Astrocyte (in vitro differentiated cells and primary cell): ENCODE results near the gene NSF. TPM values are rescaled to one million over a fixed set of nuclear protein-coding genes. Genes with fewer than 3 reads are reported as not detected.
"Not testable (repeated sequence)": the region's sequence is repeated elsewhere in the genome, so short reads cannot be mapped to it uniquely, and the experiment has no call there.

Experiments
- DNase-seq: peaks from one replicate; pipeline ENCODE4 v3.0.0-alpha.2; 2010; ENCODE audit warnings: low read depth
- FAIRE-seq: peaks from 2 replicates; lab custom pipeline; 2011; peaks lifted over from hg19 to GRCh38; lab: Jason Lieb, UNC
- H2AFZ ChIP-seq: 2 replicates; pipeline ENCODE4 v1.6.0; 2012; ENCODE audit warnings: low read depth, low read length, inconsistent platforms
- H3K27ac ChIP-seq: 2 replicates; pipeline ENCODE4 v1.5.1; 2011; ENCODE audit warnings: low read depth, low read length, inconsistent platforms
- H3K27me3 ChIP-seq: 2 replicates; pipeline ENCODE4 v1.6.0; 2011; ENCODE audit warnings: low read length, inconsistent platforms; ENCODE audit not compliant: insufficient read depth
- H3K36me3 ChIP-seq: 2 replicates; pipeline ENCODE4 v1.5.1; 2011; ENCODE audit warnings: low read length, inconsistent platforms; ENCODE audit not compliant: insufficient read depth
- H3K4me1 ChIP-seq: 2 replicates; pipeline ENCODE4 v1.5.1; 2011; ENCODE audit warnings: low read length, inconsistent platforms; ENCODE audit not compliant: insufficient read depth
- H3K4me2 ChIP-seq: 2 replicates; pipeline ENCODE4 v1.6.0; 2012; ENCODE audit warnings: low read length, inconsistent platforms
- H3K4me3 ChIP-seq: 2 replicates; pipeline ENCODE4 v1.5.1; 2011; ENCODE audit warnings: low read depth, mild to moderate bottlenecking, low read length, inconsistent platforms; ENCODE audit not compliant: insufficient read depth
- H3K79me2 ChIP-seq: 2 replicates; pipeline ENCODE4 v1.6.0; 2012; ENCODE audit warnings: mild to moderate bottlenecking, low read length, inconsistent platforms; ENCODE audit not compliant: insufficient read depth
- H3K9ac ChIP-seq: 2 replicates; pipeline ENCODE4 v1.6.0; 2012; ENCODE audit warnings: mild to moderate bottlenecking, low read length, inconsistent platforms
- H3K9me3 ChIP-seq: 2 replicates; pipeline ENCODE4 v1.5.1; 2012; ENCODE audit warnings: low read depth, mild to moderate bottlenecking, low read length, inconsistent platforms; ENCODE audit not compliant: insufficient read depth
- H4K20me1 ChIP-seq: 2 replicates; pipeline ENCODE4 v1.6.0; 2012; ENCODE audit warnings: low read length, inconsistent platforms; ENCODE audit not compliant: insufficient read depth
- H3K27ac Mint-ChIP-seq: one replicate; pipeline ENCODE4 v1.8.0; 2021; ENCODE audit warnings: mild to moderate bottlenecking, mixed read lengths; ENCODE audit not compliant: unreplicated experiment
- H3K27me3 Mint-ChIP-seq: one replicate; pipeline ENCODE4 v1.8.0; 2021; ENCODE audit warnings: low read depth, mixed read lengths; ENCODE audit not compliant: unreplicated experiment
- H3K36me3 Mint-ChIP-seq: one replicate; pipeline ENCODE4 v1.8.0; 2021; ENCODE audit warnings: low read depth, mixed read lengths; ENCODE audit not compliant: unreplicated experiment
- H3K4me1 Mint-ChIP-seq: one replicate; pipeline ENCODE4 v1.8.0; 2021; ENCODE audit warnings: low read depth, mixed read lengths; ENCODE audit not compliant: unreplicated experiment
- H3K4me3 Mint-ChIP-seq: one replicate; pipeline ENCODE4 v1.8.0; 2021; ENCODE audit warnings: mild to moderate bottlenecking, moderate library complexity, mixed read lengths; ENCODE audit not compliant: unreplicated experiment
- H3K9me3 Mint-ChIP-seq: one replicate; pipeline ENCODE4 v1.8.0; 2021; ENCODE audit warnings: mild to moderate bottlenecking, mixed read lengths; ENCODE audit not compliant: unreplicated experiment
- EZH2 ChIP-seq: IDR thresholded peaks from 2 replicates; pipeline ENCODE4 v1.6.1; 2012; ENCODE audit warnings: mild to moderate bottlenecking, low read length, inconsistent platforms; ENCODE audit not compliant: insufficient read depth
- total RNA-seq: library from RNA; stranded (reverse); gene quantifications from 2 replicates; pipeline ENCODE4 v1.2.1, GENCODE V29; 2021
- TF ChIP-seq, protein P1 (sequence below): IDR thresholded peaks from 2 replicates; pipeline ENCODE4 v1.5.1; 2011; ENCODE audit warnings: low read depth, mild to moderate bottlenecking, inconsistent platforms, low read length, moderate library complexity; ENCODE audit not compliant: insufficient read depth

The NSF gene
- total RNA-seq, 1 donor from 2014 or later = 83.4 TPM

DNA sequence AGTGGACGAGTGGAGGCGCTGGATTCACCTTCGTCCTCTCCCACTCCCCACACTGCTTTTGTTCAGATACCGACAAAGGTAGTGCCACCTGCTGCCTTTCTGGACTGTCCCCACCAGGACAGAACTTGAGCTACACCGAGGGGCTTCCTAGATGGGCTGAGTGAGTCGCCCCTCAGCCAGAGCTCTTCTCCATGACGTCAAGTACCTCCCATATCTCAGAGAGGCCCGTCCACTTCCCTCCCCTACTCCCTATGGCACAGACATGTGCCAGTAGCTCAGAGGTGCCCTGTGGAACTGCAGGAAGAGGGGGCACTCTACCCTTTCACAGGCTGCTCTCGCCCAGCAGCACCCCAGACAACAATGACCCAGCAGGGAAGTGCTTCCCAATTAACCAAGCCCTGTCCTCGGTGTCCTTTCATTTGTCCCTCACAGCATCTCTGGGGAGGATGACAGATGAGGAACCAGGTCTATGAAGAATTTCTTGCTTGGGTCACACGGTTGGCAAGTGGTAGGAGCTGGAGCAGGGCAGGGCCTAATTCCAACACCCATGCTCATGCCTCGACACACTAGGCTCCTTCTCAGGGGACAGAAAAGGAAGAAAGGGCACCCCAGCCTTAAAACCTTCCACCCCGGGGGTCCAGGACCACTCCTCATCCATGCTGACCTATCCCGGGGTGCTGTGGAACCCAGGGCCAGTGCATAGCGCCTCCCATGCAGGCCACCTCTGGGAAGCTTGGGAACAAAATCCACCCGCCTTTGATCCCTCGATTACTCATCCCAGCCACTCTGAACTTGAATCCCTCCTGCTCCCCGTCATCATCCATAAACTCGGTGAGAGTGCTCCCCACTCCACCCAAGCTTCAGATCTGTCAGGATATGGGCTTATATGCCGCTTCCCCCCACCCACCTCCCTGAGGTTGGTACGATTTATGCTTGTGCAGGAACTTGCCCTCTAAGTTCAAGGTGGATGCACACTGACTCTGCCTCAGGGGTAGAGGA lies 176.3 kb downstream of the NSF start:
- H3K27me3 ChIP-seq = no peaks in the 10 kb centered on the region
- no peaks in the 10 kb centered on the region for H3K9me3 ChIP-seq
- H3K9ac ChIP-seq = no peak overlapping the region
- peaks cover 26% of the 10 kb centered on the region for H3K4me1 ChIP-seq
- DNase-seq = no peak
- no peaks in the 10 kb centered on the region for H3K36me3 ChIP-seq
- no peak overlapping the region for H2AFZ ChIP-seq
- peak overlapping the region; percentile 17 for H3K4me3 Mint-ChIP-seq
- no peak overlapping the region for H3K4me2 ChIP-seq
- TF ChIP-seq EZH2 = no peak
- TF ChIP-seq, protein P1, sequence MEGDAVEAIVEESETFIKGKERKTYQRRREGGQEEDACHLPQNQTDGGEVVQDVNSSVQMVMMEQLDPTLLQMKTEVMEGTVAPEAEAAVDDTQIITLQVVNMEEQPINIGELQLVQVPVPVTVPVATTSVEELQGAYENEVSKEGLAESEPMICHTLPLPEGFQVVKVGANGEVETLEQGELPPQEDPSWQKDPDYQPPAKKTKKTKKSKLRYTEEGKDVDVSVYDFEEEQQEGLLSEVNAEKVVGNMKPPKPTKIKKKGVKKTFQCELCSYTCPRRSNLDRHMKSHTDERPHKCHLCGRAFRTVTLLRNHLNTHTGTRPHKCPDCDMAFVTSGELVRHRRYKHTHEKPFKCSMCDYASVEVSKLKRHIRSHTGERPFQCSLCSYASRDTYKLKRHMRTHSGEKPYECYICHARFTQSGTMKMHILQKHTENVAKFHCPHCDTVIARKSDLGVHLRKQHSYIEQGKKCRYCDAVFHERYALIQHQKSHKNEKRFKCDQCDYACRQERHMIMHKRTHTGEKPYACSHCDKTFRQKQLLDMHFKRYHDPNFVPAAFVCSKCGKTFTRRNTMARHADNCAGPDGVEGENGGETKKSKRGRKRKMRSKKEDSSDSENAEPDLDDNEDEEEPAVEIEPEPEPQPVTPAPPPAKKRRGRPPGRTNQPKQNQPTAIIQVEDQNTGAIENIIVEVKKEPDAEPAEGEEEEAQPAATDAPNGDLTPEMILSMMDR = no peak
- H3K4me1 Mint-ChIP-seq = peaks cover 7% of the 10 kb centered on the region
- H3K79me2 ChIP-seq = no peaks in the 10 kb centered on the region
- FAIRE-seq = no peak
- H3K9me3 Mint-ChIP-seq = no peaks in the 10 kb centered on the region
- H3K27me3 Mint-ChIP-seq = peaks cover 7% of the 10 kb centered on the region
- H4K20me1 ChIP-seq = no peaks in the 10 kb centered on the region
- H3K27ac ChIP-seq = no peak overlapping the region
- H3K4me3 ChIP-seq = no peak overlapping the region
- peaks cover 4% of the 10 kb centered on the region for H3K36me3 Mint-ChIP-seq
- H3K27ac Mint-ChIP-seq = no peak overlapping the region

DNA sequence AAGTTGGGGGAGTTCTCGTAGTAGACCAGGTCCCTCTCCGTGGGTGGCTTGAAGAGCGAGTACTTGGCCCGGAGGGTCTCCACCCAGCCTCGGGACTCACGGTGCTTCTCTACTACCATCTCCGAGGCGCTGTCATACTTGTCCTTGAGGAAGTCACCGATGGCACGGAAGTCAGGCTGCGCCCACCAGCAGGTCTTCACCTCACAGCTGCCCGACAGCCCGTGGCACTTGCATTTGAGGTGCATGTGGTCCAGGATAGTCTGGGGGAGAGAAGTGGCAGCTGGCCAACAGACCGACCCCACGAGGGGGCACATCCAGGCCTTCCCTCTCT lies 178.0 kb downstream of the NSF start:
- H3K4me3 ChIP-seq = no peak overlapping the region
- TF ChIP-seq, protein P1 = no peak
- TF ChIP-seq EZH2 = no peak
- no peaks in the 10 kb centered on the region for H3K36me3 ChIP-seq
- DNase-seq (no peak), FAIRE-seq (no peak)
- Mint-ChIP-seq H3K36me3 (peaks cover 4% of the 10 kb centered on the region), H3K4me3 (no peak overlapping the region), H3K4me1 (peaks cover 7% of the 10 kb centered on the region), H3K27me3 (peaks cover 7% of the 10 kb centered on the region), H3K27ac (no peak overlapping the region), H3K9me3 (no peaks in the 10 kb centered on the region)
- no peak overlapping the region for H3K9ac ChIP-seq
- no peaks in the 10 kb centered on the region for H3K9me3 ChIP-seq
- H3K4me1 ChIP-seq = peaks cover 26% of the 10 kb centered on the region
- H4K20me1 ChIP-seq = no peaks in the 10 kb centered on the region
- no peaks in the 10 kb centered on the region for H3K27me3 ChIP-seq
- H3K27ac ChIP-seq = no peak overlapping the region
- no peaks in the 10 kb centered on the region for H3K79me2 ChIP-seq
- H3K4me2 ChIP-seq = no peak overlapping the region
- no peak overlapping the region for H2AFZ ChIP-seq

DNA sequence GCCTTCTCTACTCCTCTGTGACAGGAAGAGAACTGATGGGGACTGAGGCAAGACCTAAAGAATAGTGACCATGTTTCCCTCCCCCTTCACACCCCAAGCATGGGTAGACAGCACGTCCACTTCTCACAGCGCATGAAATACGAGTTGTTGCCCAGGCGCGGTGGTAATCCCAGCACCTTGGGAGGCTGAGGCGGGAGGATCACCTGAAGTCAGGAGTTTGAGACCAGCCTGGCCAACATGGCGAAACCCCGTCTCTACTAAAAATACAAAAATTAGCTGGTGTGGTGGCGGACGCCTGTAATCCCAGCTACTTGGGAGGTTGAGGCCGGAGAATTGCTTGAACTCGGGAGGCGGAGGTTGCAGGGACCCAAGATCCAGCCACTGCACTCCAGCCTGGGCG lies 178.4 kb downstream of the NSF start:
- not testable (repeated sequence) for DNase-seq

More for the DNA sequence above, 178.4 kb downstream of the NSF start:
- FAIRE-seq, H3K27ac Mint-ChIP-seq, H4K20me1 ChIP-seq, H3K36me3 ChIP-seq, H3K9me3 ChIP-seq, H3K4me1 Mint-ChIP-seq, H2AFZ ChIP-seq, H3K27me3 Mint-ChIP-seq, H3K9me3 Mint-ChIP-seq, H3K36me3 Mint-ChIP-seq, H3K9ac ChIP-seq, H3K27ac ChIP-seq, H3K4me3 ChIP-seq, H3K4me2 ChIP-seq, H3K4me3 Mint-ChIP-seq, H3K79me2 ChIP-seq, H3K27me3 ChIP-seq: not testable (repeated sequence)
- peaks cover 22% of the 10 kb centered on the region for H3K4me1 ChIP-seq
